IMR-90 (cell line): ENCODE results near the gene SNAPC4. TPM values are rescaled to one million over a fixed set of nuclear protein-coding genes. Genes with fewer than 3 reads are reported as not detected.

Experiments used
- ATAC-seq: fragments of 200-7000 bp; cut with Tn5 transposase; 2 replicates; pipeline ENCODE4 v1.9.1; 2020; ENCODE audit warnings: low read depth, mild to moderate bottlenecking, moderate library complexity
- BruUV-seq: library from RNA; stranded (reverse); fragments of 400-500 nt; replicated peaks from 2 replicates; lab custom pipeline; 2021; lab: Mats Ljungman, UMichigan
- CTCF ChIA-PET: fragments of 300-600 bp; formaldehyde crosslinking; extraction: SDS; loops from one replicate; lab custom pipeline; 2021; ENCODE audit warnings: antibody characterized with exemption; lab: Yijun Ruan, JAX
- POLR2A ChIA-PET: fragments of 300-600 bp; sonication (Branson Sonifier 250); formaldehyde crosslinking; loops from one replicate; lab custom pipeline; 2022; ENCODE audit warnings: antibody characterized with exemption; ENCODE audit not compliant: unreplicated experiment; lab: Charles Lee
- DNase-seq: peaks from one replicate; pipeline ENCODE4 v3.0.0; 2013
- H2AFZ ChIP-seq: replicated peaks from 2 replicates; pipeline ENCODE3; 2013; ENCODE audit warnings: low read length, mild to moderate bottlenecking; ENCODE audit not compliant: poor library complexity
- H2AK5ac ChIP-seq: 2 replicates; pipeline ENCODE4 v1.6.1; 2013; ENCODE audit warnings: low read depth, low read length, inconsistent platforms
- H2AK9ac ChIP-seq: replicated peaks from 2 replicates; pipeline ENCODE3; 2013; ENCODE audit warnings: mild to moderate bottlenecking, low read depth, low read length, moderate library complexity; ENCODE audit not compliant: poor library complexity
- H2BK120ac ChIP-seq: 2 replicates; pipeline ENCODE4 v1.6.1; 2013; ENCODE audit warnings: low read depth, low read length, inconsistent platforms
- H2BK15ac ChIP-seq: 3 replicates; pipeline ENCODE4 v1.6.1; 2013; ENCODE audit warnings: low read depth, low read length, inconsistent platforms
- H2BK20ac ChIP-seq: 2 replicates; pipeline ENCODE4 v1.6.1; 2013; ENCODE audit warnings: low read depth, mild to moderate bottlenecking, inconsistent platforms, low read length, moderate library complexity
- H2BK5ac ChIP-seq: 2 replicates; pipeline ENCODE4 v1.6.1; 2013; ENCODE audit warnings: mild to moderate bottlenecking, low read depth, low read length, inconsistent platforms; ENCODE audit not compliant: poor library complexity, severe bottlenecking
- H3K14ac ChIP-seq: replicated peaks from 2 replicates; pipeline ENCODE4 v1.6.1; 2013; ENCODE audit warnings: low read depth, low read length, inconsistent platforms
- H3K18ac ChIP-seq: 2 replicates; pipeline ENCODE4 v1.6.1; 2013; ENCODE audit warnings: low read depth, low read length, control low read depth
- H3K23ac ChIP-seq: 2 replicates; pipeline ENCODE4 v1.6.1; 2013; ENCODE audit warnings: low read depth, low read length, inconsistent platforms
- H3K27ac ChIP-seq: 2 replicates; pipeline ENCODE4 v1.5.1; 2013; ENCODE audit warnings: mild to moderate bottlenecking, control low read depth, low read length; ENCODE audit not compliant: insufficient read depth
- H3K27me3 ChIP-seq: 2 replicates; pipeline ENCODE4 v1.6.1; 2013; ENCODE audit warnings: low read length; ENCODE audit not compliant: control insufficient read depth, insufficient read depth
- H3K36me3 ChIP-seq: 2 replicates; pipeline ENCODE4 v1.6.1; 2013; ENCODE audit warnings: low read length, mixed read lengths; ENCODE audit not compliant: control insufficient read depth, insufficient read depth
- H3K4ac ChIP-seq: 2 replicates; pipeline ENCODE4 v1.6.1; 2013; ENCODE audit warnings: low read depth, low read length, inconsistent platforms
- H3K4me1 ChIP-seq: 2 replicates; pipeline ENCODE4 v1.6.1; 2013; ENCODE audit warnings: low read length, mixed read lengths; ENCODE audit not compliant: control insufficient read depth, insufficient read depth
- H3K4me2 ChIP-seq: 2 replicates; pipeline ENCODE4 v1.6.1; 2013; ENCODE audit warnings: low read depth, mild to moderate bottlenecking, control low read depth, low read length, moderate library complexity
- H3K4me3 ChIP-seq: 2 replicates; pipeline ENCODE4 v1.5.1; 2013; ENCODE audit warnings: low read depth, mild to moderate bottlenecking, control low read depth, low read length, moderate library complexity; ENCODE audit not compliant: insufficient read depth
- H3K56ac ChIP-seq: 2 replicates; pipeline ENCODE4 v1.6.1; 2013; ENCODE audit warnings: low read length, inconsistent platforms; ENCODE audit not compliant: insufficient read depth; ENCODE audit errors: extremely low read depth
- H3K79me1 ChIP-seq, 2 experiments: 2 replicates each; pipeline ENCODE4 v1.6.1; 2013; ENCODE audit warnings: low read length in 2 of 2, inconsistent platforms in 1 of 2, low read depth in 1 of 2
- H3K9ac ChIP-seq: 2 replicates; pipeline ENCODE4 v1.6.1; 2013; ENCODE audit warnings: low read depth, low read length, control low read depth
- H3K9me1 ChIP-seq: 2 replicates; pipeline ENCODE4 v1.6.1; 2013; ENCODE audit warnings: low read length, inconsistent platforms; ENCODE audit not compliant: insufficient read depth
- H3K9me3 ChIP-seq: 2 replicates; pipeline ENCODE4 v1.6.1; 2013; ENCODE audit warnings: low read length; ENCODE audit not compliant: control insufficient read depth, insufficient read depth
- H4K20me1 ChIP-seq: 2 replicates; pipeline ENCODE4 v1.6.1; 2013; ENCODE audit warnings: low read length, inconsistent platforms; ENCODE audit not compliant: insufficient read depth
- H4K5ac ChIP-seq: 2 replicates; pipeline ENCODE4 v1.6.1; 2013; ENCODE audit warnings: mild to moderate bottlenecking, low read depth, low read length, control low read depth
- H4K8ac ChIP-seq, 2 experiments: 2 replicates each; pipeline ENCODE4 v1.6.1; 2013; ENCODE audit warnings: low read depth in 2 of 2, low read length in 2 of 2, control low read depth in 1 of 2, inconsistent platforms in 1 of 2
- H4K91ac ChIP-seq: 2 replicates; pipeline ENCODE4 v1.6.1; 2013; ENCODE audit warnings: low read depth, low read length, inconsistent platforms; ENCODE audit not compliant: insufficient read depth
- BHLHE40 ChIP-seq: fragments of 150-350 bp; IDR thresholded peaks from 2 replicates; pipeline ENCODE4 v1.6.1; 2016; ENCODE audit warnings: mild to moderate bottlenecking, low read depth, low read length
- CHD1 ChIP-seq: IDR thresholded peaks from 2 replicates; pipeline ENCODE4 v1.6.1; 2012; ENCODE audit warnings: low read depth, low read length, improper control_type of control experiment
- MAFK ChIP-seq: IDR thresholded peaks from 2 replicates; pipeline ENCODE4 v1.6.1; 2012; ENCODE audit warnings: low read depth, low read length, improper control_type of control experiment
- MAZ ChIP-seq: IDR thresholded peaks from 2 replicates; pipeline ENCODE4 v1.6.1; 2012; ENCODE audit warnings: low read depth, mild to moderate bottlenecking, low read length, improper control_type of control experiment, moderate library complexity, borderline replicate concordance
- MXI1 ChIP-seq: IDR thresholded peaks from 2 replicates; pipeline ENCODE4 v1.6.1; 2012; ENCODE audit warnings: low read depth, mild to moderate bottlenecking, low read length, moderate library complexity, borderline replicate concordance
- POLR2A ChIP-seq: IDR thresholded peaks from 2 replicates; pipeline ENCODE4 v1.6.1; 2012; ENCODE audit warnings: mild to moderate bottlenecking, low read depth, low read length
- RAD21 ChIP-seq: IDR thresholded peaks from 2 replicates; pipeline ENCODE4 v1.6.1; 2012; ENCODE audit warnings: low read length, improper control_type of control experiment
- RCOR1 ChIP-seq: IDR thresholded peaks from 2 replicates; pipeline ENCODE4 v1.6.1; 2012; ENCODE audit warnings: mild to moderate bottlenecking, low read length, improper control_type of control experiment; ENCODE audit not compliant: insufficient replicate concordance
- RFX5 ChIP-seq: IDR thresholded peaks from 2 replicates; pipeline ENCODE4 v1.8.0; 2012; ENCODE audit warnings: low read depth, mild to moderate bottlenecking, low read length, moderate library complexity
- USF2 ChIP-seq: fragments of 150-350 bp; IDR thresholded peaks from 2 replicates; pipeline ENCODE4 v1.6.1; 2017; ENCODE audit warnings: mild to moderate bottlenecking, antibody characterized with exemption, low read length, low read depth
- WGBS, 2 experiments: methylation state at CpG; one replicate each; pipeline versions ENCODE4 v1.1.5 to v1.1.7; 2013; ENCODE audit warnings: missing lambda C conversion rate in 2 of 2; ENCODE audit not compliant: insufficient read length in 1 of 2; ENCODE audit errors: extremely low coverage in 2 of 2; 5-methylcytosine and 5-hydroxymethylcytosine counted together
- dilution Hi-C: fragments of 300-500 bp; cut with HindIII; formaldehyde crosslinking; loops from one replicate; pipeline ENCODE4 v1.14.3; 2018; ENCODE audit warnings: low sequenced_read_pairs; ENCODE audit not compliant: unreplicated experiment
- in situ Hi-C: fragments of 300-500 bp; cut with MboI; formaldehyde crosslinking; loops from 3 replicates; pipeline ENCODE4 v1.14.3; 2019; ENCODE audit warnings: low sequenced_read_pairs, inconsistent platforms, mixed read lengths
- intact Hi-C: fragments of 100-400 bp; cut with micrococcal nuclease; formaldehyde crosslinking; loops from 2 replicates; pipeline ENCODE4 v1.10.0; 2022
- polyA plus RNA-seq, 3 experiments: library from polyadenylated mRNA; depleted of rRNA; stranded (reverse); fragments of >200 nt; gene quantifications; 2 replicates each; pipeline ENCODE4 v1.2.3, GENCODE V29; 2012; ENCODE audit warnings: low replicate concordance in 1 of 3
- total RNA-seq: library from RNA; depleted of rRNA; stranded (reverse); fragments of >200 nt; gene quantifications from 2 replicates; pipeline ENCODE4 v1.2.3, GENCODE V29; 2012
- TF ChIP-seq, protein P1 (sequence below): fragments of 150-350 bp; IDR thresholded peaks from 2 replicates; pipeline ENCODE4 v1.6.1; 2016; ENCODE audit warnings: low read depth, mild to moderate bottlenecking, low read length, moderate library complexity, borderline replicate concordance
- TF ChIP-seq, protein P2 (sequence below): conservative IDR thresholded peaks from 2 replicates; pipeline ENCODE4 v1.5.1; 2012; ENCODE audit warnings: mild to moderate bottlenecking, low read depth, low read length, improper control_type of control experiment

Gene SNAPC4
- total and polyA plus RNA-seq, 2 of the 4 experiments (the other 2 are of a cell fraction), result 2.5 to 6.5 TPM

DNA sequence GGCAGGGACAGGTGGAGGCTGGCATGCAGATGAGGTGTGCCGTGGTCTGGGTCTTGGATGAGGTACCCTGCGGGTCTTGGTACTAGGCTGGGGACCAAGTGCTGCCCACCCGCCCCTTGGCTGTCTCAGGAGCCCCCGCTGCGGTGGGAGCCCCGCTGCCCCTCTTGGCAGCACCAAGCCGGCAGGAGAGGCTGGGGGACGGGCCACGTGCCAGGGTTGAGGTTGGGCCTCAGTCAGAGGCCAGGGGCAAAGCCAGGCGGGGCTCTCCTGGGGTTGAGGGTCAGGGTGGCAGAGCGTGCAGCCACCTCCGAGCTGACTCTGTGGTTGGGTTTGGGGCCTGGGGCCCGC is 28.5 kb downstream of the SNAPC4 start:
- Histone ChIP-seq H3K23ac (no peak overlapping the region), H4K5ac (no peak overlapping the region; the same call in 1 of the 2 replicates), H3K4me1 (peaks cover 15% of the 10 kb centered on the region), H3K27ac (no peak overlapping the region), H3K9me3 (no peaks in the 10 kb centered on the region), H2BK20ac (no peak overlapping the region), H2BK5ac (no peak overlapping the region), H4K20me1 (no peaks in the 10 kb centered on the region), H3K18ac (no peak overlapping the region), H2BK15ac (no peak overlapping the region; the same call in 2 of the 3 replicates), H3K27me3 (no peaks in the 10 kb centered on the region), H4K8ac (no peak overlapping the region; a peak in 1 of 4 replicates), H3K4me2 (no peak overlapping the region), H3K4ac (no peak overlapping the region; the same call in 1 of the 2 replicates), H3K9me1 (peaks cover 9% of the 10 kb centered on the region), H3K56ac (no peak overlapping the region), H2AFZ (no peak overlapping the region), H2AK9ac (peak overlapping the region; percentile 90), H2BK120ac (no peak overlapping the region; the same call in 1 of the 2 replicates), H3K79me1 (no peaks in the 10 kb centered on the region; a peak in 1 of 4 replicates), H3K14ac (no peak overlapping the region), H4K91ac (peak overlapping the region; percentile 98; the same call in 1 of the 2 replicates), H3K9ac (no peak overlapping the region), H3K36me3 (no peaks in the 10 kb centered on the region; the same call in 1 of the 2 replicates), H2AK5ac (peak overlapping the region; percentile 89), H3K4me3 (no peak overlapping the region)
- ATAC-seq, result no peak
- ChIA-PET POLR2A (no interaction called here), CTCF (no interaction called here)
- TF ChIP-seq RAD21 (no peak), MXI1 (no peak), RCOR1 (no peak), BHLHE40 (no peak), USF2 (no peak), RFX5 (no peak), MAFK (no peak), MAZ (no peak), POLR2A (no peak), CHD1 (no peak)
- TF ChIP-seq, protein P1, sequence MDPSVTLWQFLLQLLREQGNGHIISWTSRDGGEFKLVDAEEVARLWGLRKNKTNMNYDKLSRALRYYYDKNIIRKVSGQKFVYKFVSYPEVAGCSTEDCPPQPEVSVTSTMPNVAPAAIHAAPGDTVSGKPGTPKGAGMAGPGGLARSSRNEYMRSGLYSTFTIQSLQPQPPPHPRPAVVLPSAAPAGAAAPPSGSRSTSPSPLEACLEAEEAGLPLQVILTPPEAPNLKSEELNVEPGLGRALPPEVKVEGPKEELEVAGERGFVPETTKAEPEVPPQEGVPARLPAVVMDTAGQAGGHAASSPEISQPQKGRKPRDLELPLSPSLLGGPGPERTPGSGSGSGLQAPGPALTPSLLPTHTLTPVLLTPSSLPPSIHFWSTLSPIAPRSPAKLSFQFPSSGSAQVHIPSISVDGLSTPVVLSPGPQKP, result no peak
- TF ChIP-seq, protein P2, sequence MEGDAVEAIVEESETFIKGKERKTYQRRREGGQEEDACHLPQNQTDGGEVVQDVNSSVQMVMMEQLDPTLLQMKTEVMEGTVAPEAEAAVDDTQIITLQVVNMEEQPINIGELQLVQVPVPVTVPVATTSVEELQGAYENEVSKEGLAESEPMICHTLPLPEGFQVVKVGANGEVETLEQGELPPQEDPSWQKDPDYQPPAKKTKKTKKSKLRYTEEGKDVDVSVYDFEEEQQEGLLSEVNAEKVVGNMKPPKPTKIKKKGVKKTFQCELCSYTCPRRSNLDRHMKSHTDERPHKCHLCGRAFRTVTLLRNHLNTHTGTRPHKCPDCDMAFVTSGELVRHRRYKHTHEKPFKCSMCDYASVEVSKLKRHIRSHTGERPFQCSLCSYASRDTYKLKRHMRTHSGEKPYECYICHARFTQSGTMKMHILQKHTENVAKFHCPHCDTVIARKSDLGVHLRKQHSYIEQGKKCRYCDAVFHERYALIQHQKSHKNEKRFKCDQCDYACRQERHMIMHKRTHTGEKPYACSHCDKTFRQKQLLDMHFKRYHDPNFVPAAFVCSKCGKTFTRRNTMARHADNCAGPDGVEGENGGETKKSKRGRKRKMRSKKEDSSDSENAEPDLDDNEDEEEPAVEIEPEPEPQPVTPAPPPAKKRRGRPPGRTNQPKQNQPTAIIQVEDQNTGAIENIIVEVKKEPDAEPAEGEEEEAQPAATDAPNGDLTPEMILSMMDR, result no peak
- BruUV-seq, result no TSS peak
- 88% methylated on average over 5 of the region's 13 CpGs; no CpG with 5 or more reads in 1 of the 2 experiments for WGBS, 2 experiments
- intact Hi-C loops, result no loop called here
- dilution Hi-C loops, result no loop called here
- in situ Hi-C loops, result no loop called here
- DNase-seq, result no peak
